HG02852 (cell line): ENCODE data around the gene SNAPC2.
A peak's percentile ranks its signal among the peaks of the same experiment; 100 is the strongest.
"Not testable (repeated sequence)": the region's sequence is repeated elsewhere in the genome, so short reads cannot be mapped to it uniquely, and the experiment has no call there.

Experiments
- ATAC-seq: cut with Tn5 transposase; IDR thresholded peaks from one replicate; pipeline ENCODE4 v1.9.1; 2021; ENCODE audit warnings: mild to moderate bottlenecking, moderate library complexity; ENCODE audit not compliant: unreplicated experiment

The SNAPC2 gene

GRCh38 chr19:7931221-7932061 is 11.3 kb downstream of the SNAPC2 start:
- ATAC-seq = no peak

- ATAC-seq = no peak
These were observed 12.3 kb downstream of the SNAPC2 start for GRCh38 chr19:7932276-7932929.

GRCh38 chr19:7932930-7933300 is 12.8 kb downstream of the SNAPC2 start:
- no peak for ATAC-seq

GRCh38 chr19:7933411-7933810 is 13.3 kb downstream of the SNAPC2 start:
- ATAC-seq = no peak

GRCh38 chr19:7933828-7934725 is 13.9 kb downstream of the SNAPC2 start:
- ATAC-seq = no peak

GRCh38 chr19:7934766-7935165 is 14.6 kb downstream of the SNAPC2 start:
- ATAC-seq = no peak

GRCh38 chr19:7940841-7941240 is 20.7 kb downstream of the SNAPC2 start:
- no peak for ATAC-seq

- no peak for ATAC-seq
These were observed 21.9 kb downstream of the SNAPC2 start for GRCh38 chr19:7941895-7942596.

GRCh38 chr19:7942981-7943443 is 22.9 kb downstream of the SNAPC2 start:
- peak; percentile 9 for ATAC-seq

GRCh38 chr19:7943444-7944176 is 23.5 kb downstream of the SNAPC2 start, which contains the start of gene TIMM44:
TIMM44 (minus strand) TSS chr19:7943666; CDS start chr19:7943651, 15 bp downstream.
- peak; percentile 94 for ATAC-seq

GRCh38 chr19:7944177-7944761 is 24.1 kb downstream of the SNAPC2 start:
- ATAC-seq = peak; percentile 27

- no peak for ATAC-seq
These were observed 27.8 kb downstream of the SNAPC2 start for GRCh38 chr19:7947939-7948338.

- no peak for ATAC-seq
These were observed 32.9 kb downstream of the SNAPC2 start for GRCh38 chr19:7953060-7953459.

GRCh38 chr19:7953576-7953975 is 33.4 kb downstream of the SNAPC2 start:
- no peak for ATAC-seq

GRCh38 chr19:7955696-7956095 is 35.6 kb downstream of the SNAPC2 start:
- ATAC-seq = no peak

GRCh38 chr19:7959211-7959610 is 39.1 kb downstream of the SNAPC2 start:
- ATAC-seq = no peak

GRCh38 chr19:7961082-7961481 is 40.9 kb downstream of the SNAPC2 start:
- ATAC-seq = not testable (repeated sequence)

- no peak for ATAC-seq
These were observed 41.9 kb downstream of the SNAPC2 start for GRCh38 chr19:7961920-7962626.
